Glomerular endothelial cell (primary cell): ENCODE results near the gene SELPLG. TPM values are rescaled to one million over a fixed set of nuclear protein-coding genes. Genes with fewer than 3 reads are reported as not detected.
"Not testable (repeated sequence)": the region's sequence is repeated elsewhere in the genome, so short reads cannot be mapped to it uniquely, and the experiment has no call there.

Source experiments
- DNase-seq: peaks from one replicate; pipeline ENCODE4 v3.0.0-alpha.2; 2011; ENCODE audit warnings: low read depth, low spot score; ENCODE audit errors: extremely low read depth
- total RNA-seq: library from RNA; depleted of rRNA; stranded (reverse); fragments of >200 nt; gene quantifications from 2 replicates; pipeline ENCODE4 v1.2.3, GENCODE V29; 2015

SELPLG gene
- total RNA-seq, 1 donor from 2014 or later: 0.58 TPM

GRCh38 chr12:108621161-108621560 lies 12.5 kb downstream of the SELPLG start:
- no peak for DNase-seq

- DNase-seq: no peak
Measured at GRCh38 chr12:108620236-108620879, 13.3 kb downstream of the SELPLG start.

- DNase-seq: no peak
Measured at GRCh38 chr12:108619369-108620160, 14.1 kb downstream of the SELPLG start.

GRCh38 chr12:108618953-108619274 lies 14.8 kb downstream of the SELPLG start:
- not testable (repeated sequence) for DNase-seq

- DNase-seq: peak; percentile 45
Measured at GRCh38 chr12:108618079-108618952, 15.4 kb downstream of the SELPLG start.

GRCh38 chr12:108616941-108617858 lies 16.5 kb downstream of the SELPLG start:
- no peak for DNase-seq

GRCh38 chr12:108616359-108616758 lies 17.3 kb downstream of the SELPLG start:
- no peak for DNase-seq

- no peak for DNase-seq
Measured at GRCh38 chr12:108615918-108616317, 17.8 kb downstream of the SELPLG start.

GRCh38 chr12:108614639-108615038 lies 19.1 kb downstream of the SELPLG start:
- DNase-seq: no peak

- DNase-seq: no peak
Measured at GRCh38 chr12:108614041-108614440, 19.7 kb downstream of the SELPLG start.

GRCh38 chr12:108613548-108613947 lies 20.1 kb downstream of the SELPLG start:
- no peak for DNase-seq

GRCh38 chr12:108612788-108613282 lies 20.9 kb downstream of the SELPLG start:
- no peak for DNase-seq

GRCh38 chr12:108611884-108612415 lies 21.7 kb downstream of the SELPLG start:
- DNase-seq: no peak

GRCh38 chr12:108610856-108611605 lies 22.7 kb downstream of the SELPLG start:
- no peak for DNase-seq

GRCh38 chr12:108610336-108610815 lies 23.3 kb downstream of the SELPLG start:
- no peak for DNase-seq

- DNase-seq: no peak
Measured at GRCh38 chr12:108609537-108610335, 24.0 kb downstream of the SELPLG start.

GRCh38 chr12:108608616-108609015 lies 25.1 kb downstream of the SELPLG start:
- no peak for DNase-seq

- no peak for DNase-seq
Measured at GRCh38 chr12:108607981-108608600, 25.6 kb downstream of the SELPLG start.
